GM23338 (cell line): ENCODE results near the gene PLA2G4B. TPM values are rescaled to one million over a fixed set of nuclear protein-coding genes. Genes with fewer than 3 reads are reported as not detected.

Source experiments
- ATAC-seq: fragments of 200-7000 bp; cut with Tn5 transposase; 3 replicates; pipeline ENCODE4 v1.9.1; 2020
- DNase-seq: peaks from one replicate; pipeline ENCODE4 v3.0.0-alpha.2; 2015; ENCODE audit warnings: low spot score
- H2AFZ ChIP-seq: fragments of 200-600 bp; sonication (generic); 2 replicates; pipeline ENCODE4 v1.8.0; 2016; ENCODE audit warnings: antibody characterized with exemption, mild to moderate bottlenecking, moderate library complexity
- H3F3A ChIP-seq: fragments of 200-600 bp; sonication (generic); replicated peaks from 2 replicates; pipeline ENCODE4 v1.8.0; 2017; ENCODE audit warnings: antibody characterized with exemption, mixed run types, low read depth
- H3K27ac ChIP-seq: fragments of 200-600 bp; sonication (generic); 2 replicates; pipeline ENCODE4 v1.6.1; 2016; ENCODE audit warnings: low read depth
- H3K27me3 ChIP-seq: fragments of 200-600 bp; sonication (generic); 2 replicates; pipeline ENCODE4 v1.8.0; 2016; ENCODE audit warnings: mild to moderate bottlenecking, mixed run types, moderate library complexity; ENCODE audit not compliant: insufficient read depth
- H3K36me3 ChIP-seq: fragments of 200-600 bp; sonication (generic); 2 replicates; pipeline ENCODE4 v1.8.0; 2016; ENCODE audit warnings: mild to moderate bottlenecking; ENCODE audit not compliant: insufficient read depth
- H3K4me1 ChIP-seq: fragments of 200-600 bp; sonication (generic); 2 replicates; pipeline ENCODE4 v1.8.0; 2016; ENCODE audit warnings: mild to moderate bottlenecking, moderate library complexity; ENCODE audit not compliant: insufficient read depth
- H3K4me2 ChIP-seq: fragments of 200-600 bp; sonication (generic); 2 replicates; pipeline ENCODE4 v1.7.1; 2017; ENCODE audit warnings: mixed run types
- H3K4me3 ChIP-seq: fragments of 200-600 bp; sonication (generic); 2 replicates; pipeline ENCODE4 v1.6.1; 2016; ENCODE audit warnings: mixed run types
- H3K79me2 ChIP-seq: fragments of 200-600 bp; sonication (generic); replicated peaks from 2 replicates; pipeline ENCODE4 v1.8.0; 2017; ENCODE audit warnings: mild to moderate bottlenecking; ENCODE audit not compliant: insufficient read depth
- H3K9me2 ChIP-seq: fragments of 200-600 bp; sonication (generic); 2 replicates; pipeline ENCODE4 v1.8.0; 2017; ENCODE audit not compliant: insufficient read depth
- H4K20me1 ChIP-seq: fragments of 200-600 bp; sonication (generic); replicated peaks from 2 replicates; pipeline ENCODE4 v1.8.0; 2017; ENCODE audit warnings: mild to moderate bottlenecking; ENCODE audit not compliant: insufficient read depth
- H3K27ac Mint-ChIP-seq: 2 replicates; pipeline ENCODE4 v1.8.0; 2020; ENCODE audit warnings: inconsistent platforms, mild to moderate bottlenecking, moderate library complexity, mixed read lengths
- H3K27me3 Mint-ChIP-seq: 3 replicates; pipeline ENCODE4 v1.8.0; 2022; ENCODE audit warnings: low read depth, mild to moderate bottlenecking, moderate library complexity, mixed read lengths, inconsistent platforms; ENCODE audit not compliant: insufficient read depth, poor library complexity
- H3K36me3 Mint-ChIP-seq: 3 replicates; pipeline ENCODE4 v1.8.0; 2021; ENCODE audit warnings: low read depth, mild to moderate bottlenecking, inconsistent platforms, moderate library complexity, mixed read lengths
- H3K4me1 Mint-ChIP-seq: 3 replicates; pipeline ENCODE4 v1.8.0; 2020; ENCODE audit warnings: mild to moderate bottlenecking, inconsistent platforms, mixed read lengths
- H3K4me3 Mint-ChIP-seq: 3 replicates; pipeline ENCODE4 v1.8.0; 2021; ENCODE audit warnings: moderate library complexity, mild to moderate bottlenecking, inconsistent platforms, mixed read lengths
- H3K9me3 Mint-ChIP-seq: 3 replicates; pipeline ENCODE4 v1.8.0; 2020; ENCODE audit warnings: moderate library complexity, mild to moderate bottlenecking, inconsistent platforms, mixed read lengths
- CTCF ChIP-seq, 2 experiments: fragments of 200-600 bp in 1 of 2; sonication (generic) in 1 of 2; conservative IDR thresholded peaks; 2 replicates each; pipeline versions ENCODE4 v1.5.1 to v1.6.1; 2016 to 2017; ENCODE audit warnings: antibody characterized with exemption in 2 of 2, low read depth in 2 of 2, mild to moderate bottlenecking in 2 of 2, moderate library complexity in 1 of 2
- ETS1 ChIP-seq: IDR thresholded peaks from 2 replicates; pipeline ENCODE4 v1.6.1; 2016; ENCODE audit warnings: antibody characterized with exemption
- EZH2 ChIP-seq: fragments of 200-600 bp; sonication (generic); IDR thresholded peaks from one replicate; pipeline ENCODE4 v1.8.0; 2017; ENCODE audit warnings: antibody characterized with exemption, mild to moderate bottlenecking, low read depth; ENCODE audit not compliant: unreplicated experiment
- EZH2phosphoT487 ChIP-seq: fragments of 200-600 bp; sonication (generic); IDR thresholded peaks from one replicate; pipeline ENCODE4 v1.8.1; 2018; ENCODE audit warnings: antibody characterized with exemption; ENCODE audit not compliant: unreplicated experiment
- JUNB ChIP-seq: IDR thresholded peaks from one replicate; pipeline ENCODE4 v1.6.1; 2016; ENCODE audit warnings: antibody characterized with exemption; ENCODE audit not compliant: unreplicated experiment
- POLR2AphosphoS5 ChIP-seq: IDR thresholded peaks from 2 replicates; pipeline ENCODE4 v1.6.1; 2016; ENCODE audit warnings: antibody characterized with exemption, low read depth
- REST ChIP-seq: IDR thresholded peaks from one replicate; pipeline ENCODE4 v1.6.1; 2018; ENCODE audit warnings: antibody characterized with exemption; ENCODE audit not compliant: unreplicated experiment
- STAT1 ChIP-seq: IDR thresholded peaks from one replicate; pipeline ENCODE4 v1.6.1; 2016; ENCODE audit warnings: antibody characterized with exemption; ENCODE audit not compliant: unreplicated experiment
- ZNF331 ChIP-seq: fragments of 250-450 bp; sonication (Bioruptor Pico); IDR thresholded peaks from 2 replicates; pipeline ENCODE4 v1.5.0; 2020; ENCODE audit warnings: low read depth, mild to moderate bottlenecking, moderate library complexity
- ZNF462 ChIP-seq: fragments of 250-450 bp; sonication (Bioruptor Pico); IDR thresholded peaks from 2 replicates; pipeline ENCODE4 v1.5.0; 2020; ENCODE audit warnings: mild to moderate bottlenecking, moderate library complexity
- polyA plus RNA-seq: library from polyadenylated mRNA; unstranded; fragments of >200 nt; fragmentation: Nextera tagmentation; extraction: Ambion mirVana; gene quantifications from 2 replicates; pipeline ENCODE4 v1.2.1, GENCODE V29; 2016
- total RNA-seq: library from RNA; depleted of rRNA; stranded (reverse); fragments of >200 nt; shearing (Covaris generic); gene quantifications from 2 replicates; pipeline ENCODE4 v1.2.3, GENCODE V29; 2014

The PLA2G4B gene
- total and polyA plus RNA-seq, 2 experiments from 2014 or later = 4.4 to 9.6 TPM

- TF ChIP-seq REST (no peak), EZH2 (no peak), ZNF331 (CRISPR knock-in tag) (no peak), STAT1 (no peak)
Observed at GRCh38 chr15:41856716-41857115, 18.1 kb downstream of the PLA2G4B start (continued).

- H3K4me1 ChIP-seq = no peaks in the 10 kb centered on the region
- peaks cover 9% of the 10 kb centered on the region for H3K27me3 Mint-ChIP-seq
- H3K9me3 Mint-ChIP-seq = no peaks in the 10 kb centered on the region
- H3K27ac Mint-ChIP-seq = no peak overlapping the region
- H3K27ac ChIP-seq = no peak overlapping the region
- H3K79me2 ChIP-seq = no peaks in the 10 kb centered on the region
- no peaks in the 10 kb centered on the region for H3K9me2 ChIP-seq
- H3K36me3 Mint-ChIP-seq = no peaks in the 10 kb centered on the region
- no peak overlapping the region for H3K4me2 ChIP-seq
- no peaks in the 10 kb centered on the region for H4K20me1 ChIP-seq
- H3K4me3 Mint-ChIP-seq = no peak overlapping the region
- H3K27me3 ChIP-seq = no peaks in the 10 kb centered on the region
- H3F3A ChIP-seq = no peaks in the 10 kb centered on the region
- no peak overlapping the region for H2AFZ ChIP-seq
- DNase-seq (no peak), ATAC-seq (no peak)
- no peaks in the 10 kb centered on the region for H3K36me3 ChIP-seq
- H3K4me3 ChIP-seq = no peak overlapping the region
- H3K4me1 Mint-ChIP-seq = peaks cover 6% of the 10 kb centered on the region
- TF ChIP-seq STAT1 (no peak), ZNF462 (CRISPR knock-in tag) (no peak), CTCF (conservative IDR thresholded peaks at IDR 0.05; ENCODE audit: low read depth in 2 of 2) (no peak), EZH2phosphoT487 (no peak), JUNB (no peak), POLR2AphosphoS5 (no peak), ETS1 (no peak)
Observed at GRCh38 chr15:41857316-41857715, 18.7 kb downstream of the PLA2G4B start.
